HG03135 (cell line): ENCODE measurements around the gene ARHGAP21.
"Not testable (repeated sequence)": the region's sequence is repeated elsewhere in the genome, so short reads cannot be mapped to it uniquely, and the experiment has no call there.

Experiments
- ATAC-seq: cut with Tn5 transposase; IDR thresholded peaks from one replicate; pipeline ENCODE4 v1.9.1; 2021; ENCODE audit warnings: mild to moderate bottlenecking, moderate library complexity; ENCODE audit not compliant: unreplicated experiment

Gene ARHGAP21

DNA sequence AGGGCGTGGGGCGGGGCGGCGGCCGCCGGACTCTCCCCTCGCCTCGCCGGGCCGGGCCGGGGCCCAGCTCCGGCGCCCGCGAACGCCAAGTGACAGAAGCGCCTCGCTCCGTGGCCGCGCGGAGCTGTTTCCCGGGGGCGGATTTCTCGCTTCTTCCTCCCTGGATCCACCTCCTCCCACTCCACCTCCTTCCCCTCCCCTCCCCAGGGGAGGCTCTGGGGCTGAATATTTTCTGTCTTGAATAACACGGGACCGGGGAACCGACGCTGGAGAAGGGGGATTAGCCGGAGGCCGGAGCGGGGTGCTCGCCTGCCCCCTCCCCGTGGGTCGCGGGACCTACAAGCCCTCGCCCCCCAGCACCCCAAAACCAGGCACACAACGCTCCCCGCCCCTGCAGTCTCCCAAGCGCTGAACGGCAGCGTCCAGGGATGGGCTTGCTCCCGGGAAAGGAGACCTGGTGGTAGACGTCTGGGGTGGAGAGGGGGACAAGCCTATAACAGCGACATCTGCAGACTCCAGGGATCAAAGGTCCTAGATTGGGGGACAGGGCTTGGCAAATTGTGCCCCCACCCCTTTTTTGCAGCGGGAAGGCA is at the start of gene ARHGAP21:
ARHGAP21 (minus strand) TSS at position 100 of the 593 bp plus-strand sequence. CDS start 1,988 bp downstream, outside the sequence.
- peak; percentile 27 for ATAC-seq

DNA sequence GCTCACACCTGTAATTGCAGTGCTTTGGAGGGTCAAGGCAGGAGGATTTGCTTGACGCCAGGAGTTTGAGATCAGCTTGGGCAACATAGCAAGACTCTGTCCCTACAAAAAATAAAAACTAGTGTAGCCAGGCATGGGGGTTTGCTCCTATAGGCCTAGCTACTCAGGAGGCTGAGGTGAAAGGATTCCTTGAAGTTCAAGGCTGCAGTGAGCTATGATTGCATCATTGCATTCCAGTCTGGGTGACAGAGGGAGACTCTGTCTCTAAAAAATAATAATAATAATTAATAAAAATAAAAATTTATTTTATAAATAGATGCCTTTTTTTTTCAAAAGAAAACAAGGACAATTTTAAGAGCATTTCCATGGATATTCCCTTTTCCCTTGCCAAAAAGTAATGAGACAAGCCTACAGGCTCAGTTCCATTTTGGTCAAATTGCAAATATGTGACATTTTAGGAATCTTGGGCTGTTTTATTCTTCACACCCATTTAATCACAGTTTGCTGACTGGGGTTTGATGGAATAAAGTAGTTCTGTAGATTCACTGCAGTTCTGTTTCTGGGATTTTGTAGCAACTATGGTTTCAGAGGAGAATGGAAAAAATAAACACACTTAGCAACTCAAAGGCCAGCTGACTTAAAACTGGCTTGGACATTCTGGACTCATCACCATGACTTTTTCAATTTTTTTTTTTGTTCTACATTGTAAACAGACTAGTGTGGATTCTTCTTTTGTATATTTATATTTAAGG is 48.4 kb upstream of the ARHGAP21 start:
- ATAC-seq: no peak

- ATAC-seq: not testable (repeated sequence)
These were observed 41.3 kb upstream of the ARHGAP21 start for GRCh38 chr10:24764991-24765390.

GRCh38 chr10:24762966-24763623 is 39.4 kb upstream of the ARHGAP21 start:
- ATAC-seq: no peak

DNA sequence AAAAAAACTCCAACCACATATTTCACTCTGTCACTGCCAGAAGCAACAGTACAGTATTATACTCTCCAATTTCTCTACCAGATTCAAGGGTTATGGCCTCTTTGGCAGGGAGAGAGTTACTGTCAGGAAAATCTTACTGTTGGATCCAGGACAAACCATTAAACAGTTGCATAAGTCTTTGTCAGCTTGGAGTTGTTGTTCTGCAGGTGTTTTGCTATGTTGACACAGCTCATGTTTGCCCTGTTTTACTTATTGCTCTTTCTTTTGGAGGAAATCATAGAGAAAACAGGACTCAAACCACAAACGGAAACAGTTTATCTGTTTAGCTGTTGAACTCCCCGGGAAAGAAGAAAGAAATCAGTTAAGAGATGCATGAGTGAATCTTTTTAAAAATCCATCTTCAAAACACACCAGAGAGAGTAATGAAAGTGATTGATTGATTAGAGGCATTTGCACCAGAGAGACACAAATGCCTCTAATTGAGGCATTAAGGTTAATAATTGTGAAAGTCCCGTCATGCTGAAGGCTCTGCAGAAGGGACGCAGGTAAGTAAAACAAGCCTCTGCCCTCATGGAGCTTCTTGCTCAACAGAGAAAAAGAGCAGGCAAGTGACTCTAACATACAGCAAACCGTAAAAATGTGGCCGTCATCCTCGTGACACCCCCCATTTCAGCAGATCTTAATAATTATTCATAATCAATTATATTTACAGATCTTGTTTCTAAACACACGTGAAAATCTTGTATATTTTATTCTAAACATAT is 38.7 kb upstream of the ARHGAP21 start:
- ATAC-seq: no peak

GRCh38 chr10:24759672-24760071 is 36.0 kb upstream of the ARHGAP21 start:
- ATAC-seq: no peak

- not testable (repeated sequence) for ATAC-seq
These were observed 34.6 kb upstream of the ARHGAP21 start for GRCh38 chr10:24758254-24758653.

DNA sequence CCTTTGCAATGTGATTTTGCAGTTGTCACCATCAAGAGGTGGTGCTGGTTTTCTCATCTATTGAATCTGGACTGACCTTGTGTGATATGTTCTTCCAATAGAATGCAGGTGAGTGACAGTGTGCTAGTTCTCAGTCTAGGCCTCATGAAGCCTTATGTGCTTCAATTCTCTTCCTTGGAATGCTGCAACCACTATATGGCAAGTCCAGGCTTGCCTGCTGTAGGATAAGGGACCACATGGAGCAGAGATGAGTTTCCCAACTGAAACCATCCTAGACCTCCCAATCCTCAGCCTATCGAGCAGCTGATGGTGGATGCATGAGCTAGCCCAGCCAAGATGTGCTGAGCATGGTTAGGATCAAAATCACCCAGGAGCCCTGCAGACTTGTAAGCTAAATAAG is 32.6 kb upstream of the ARHGAP21 start:
- no peak for ATAC-seq

- ATAC-seq: no peak
These were observed 28.0 kb upstream of the ARHGAP21 start for GRCh38 chr10:24751716-24752115.

- no peak for ATAC-seq
These were observed 27.0 kb upstream of the ARHGAP21 start for GRCh38 chr10:24750695-24751094.

- no peak for ATAC-seq
These were observed 24.5 kb upstream of the ARHGAP21 start for GRCh38 chr10:24748214-24748613.

GRCh38 chr10:24744946-24745345 is 21.3 kb upstream of the ARHGAP21 start:
- ATAC-seq: no peak

GRCh38 chr10:24740714-24741113 is 17.0 kb upstream of the ARHGAP21 start:
- no peak for ATAC-seq

DNA sequence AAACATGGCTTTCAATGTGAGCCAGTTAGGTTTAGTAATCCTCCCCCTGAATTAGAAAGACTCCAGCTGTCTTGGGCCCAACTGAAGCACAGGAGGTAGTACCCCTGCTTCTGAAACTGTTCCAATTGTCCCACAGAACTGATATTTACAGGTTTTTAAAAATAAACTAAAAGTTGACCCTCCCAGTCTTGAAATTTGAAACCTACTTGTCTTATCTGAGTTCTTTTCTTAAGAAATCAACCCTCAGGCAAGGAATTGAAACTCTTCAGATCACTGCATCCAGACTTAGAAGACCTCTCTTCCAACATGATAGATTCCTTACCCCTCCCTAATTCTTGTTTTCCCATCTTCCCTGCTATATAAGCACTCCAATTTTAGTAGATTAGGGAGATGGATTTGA is 13.3 kb upstream of the ARHGAP21 start:
- no peak for ATAC-seq

DNA sequence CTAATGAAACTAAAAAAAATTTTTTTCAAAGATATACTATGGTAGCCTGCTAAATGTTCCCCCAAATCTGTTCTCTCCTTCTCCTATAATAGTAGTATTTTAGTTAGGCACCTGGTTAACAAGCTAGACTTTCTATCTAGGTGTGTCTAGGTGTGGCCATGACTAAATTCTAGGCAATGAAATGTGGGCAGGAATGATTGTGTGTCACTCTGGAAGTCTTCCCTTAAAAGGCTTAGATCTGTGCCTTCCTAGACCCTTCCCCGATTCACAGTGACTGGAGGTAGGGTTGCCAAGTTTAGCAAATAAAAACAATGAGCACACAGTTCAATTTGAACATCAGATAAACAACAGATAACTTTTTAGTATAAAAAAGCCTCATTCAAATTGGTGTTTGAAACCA is 8.3 kb upstream of the ARHGAP21 start:
- ATAC-seq: no peak

DNA sequence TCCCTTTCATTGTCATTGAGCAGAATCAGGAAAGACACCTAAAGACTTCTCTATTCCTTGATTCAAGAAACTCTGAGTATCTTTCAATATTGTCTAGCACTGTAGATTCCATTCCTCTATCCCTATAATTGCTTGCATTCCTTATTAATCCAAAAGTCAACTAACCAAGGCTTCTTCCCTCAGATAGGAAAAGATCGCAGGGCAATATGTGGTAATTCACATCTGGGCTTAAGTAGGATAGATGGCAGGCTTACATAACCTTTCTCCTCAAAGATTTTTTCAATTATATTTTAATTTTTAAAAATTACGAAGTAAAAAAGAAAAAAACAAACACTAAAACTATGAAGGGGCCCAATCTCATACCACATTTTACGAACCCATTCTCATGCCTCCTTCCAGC is 7.1 kb upstream of the ARHGAP21 start:
- ATAC-seq: no peak

DNA sequence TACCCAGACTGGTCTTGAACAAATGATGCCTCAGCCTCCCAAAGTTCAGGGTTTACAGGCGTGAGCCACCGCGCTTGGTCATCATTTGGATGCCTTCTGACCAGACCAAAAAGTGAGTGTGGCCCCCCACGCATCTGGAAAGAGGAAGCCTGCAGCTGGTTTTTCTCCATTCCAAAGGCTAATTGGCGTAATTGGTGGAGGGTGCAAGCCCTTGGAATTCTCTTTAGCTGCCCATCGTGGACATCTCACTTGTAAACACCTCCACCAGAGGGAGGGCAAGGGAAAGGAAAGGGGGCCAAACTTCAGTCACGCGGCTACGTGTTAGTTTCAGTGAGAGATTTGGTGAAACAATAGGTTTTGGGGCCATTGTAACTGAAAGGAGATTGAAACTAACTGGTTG is 4.1 kb upstream of the ARHGAP21 start:
- no peak for ATAC-seq

DNA sequence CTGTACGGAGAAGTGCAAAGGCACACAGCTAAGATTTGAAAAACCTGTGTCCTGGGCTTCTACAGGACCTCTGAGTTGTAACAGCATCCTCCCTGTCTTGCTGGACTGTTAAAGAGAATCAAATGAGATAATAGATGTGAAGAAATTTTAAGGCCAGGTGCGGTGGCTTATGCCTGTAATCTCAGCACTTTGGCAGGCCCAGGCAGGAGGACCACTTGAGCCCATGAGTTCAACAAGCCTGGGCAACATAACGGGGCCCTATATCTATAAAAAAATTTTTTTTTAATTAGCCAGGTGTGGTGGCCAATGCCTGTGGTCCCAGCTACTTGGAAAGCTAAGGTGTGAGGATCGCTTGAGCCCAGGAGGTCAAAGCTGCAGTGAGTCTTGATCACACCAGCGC is 2.9 kb upstream of the ARHGAP21 start:
- no peak for ATAC-seq

DNA sequence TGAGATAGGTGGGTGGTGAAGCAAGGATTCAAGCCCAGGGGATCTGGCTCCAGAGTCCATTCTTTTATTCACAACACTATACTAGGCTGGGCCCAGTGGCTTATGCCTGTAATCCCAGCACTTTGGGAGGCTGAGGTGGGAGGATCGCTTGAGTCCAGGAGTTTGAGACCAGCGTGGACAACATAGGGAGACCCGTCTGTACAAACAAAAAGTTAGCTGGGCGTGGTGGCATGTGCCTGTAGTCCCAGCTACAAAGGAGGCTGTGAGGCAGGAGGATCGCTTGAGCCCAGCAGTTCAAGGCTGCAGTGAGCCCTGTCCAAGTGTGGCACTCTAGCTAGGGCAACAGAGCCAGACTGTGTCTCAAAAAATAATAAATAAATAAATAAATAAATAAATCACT is 2.3 kb upstream of the ARHGAP21 start:
- ATAC-seq: not testable (repeated sequence)

- peak; percentile 83 for ATAC-seq
These were observed 918 bp upstream of the ARHGAP21 start for GRCh38 chr10:24724381-24725228.
